Hepatocyte (in vitro differentiated cells): Measurements from ENCODE around the gene COMT. TPM values are rescaled to one million over a fixed set of nuclear protein-coding genes. Genes with fewer than 3 reads are reported as not detected.

Experiments used
- DNase-seq: peaks from one replicate; pipeline ENCODE4 v3.0.0-alpha.2; 2016; ENCODE audit warnings: low spot score
- H2AFZ ChIP-seq: fragments of 200-600 bp; sonication (generic); 2 replicates; pipeline ENCODE4 v1.6.0; 2016; ENCODE audit warnings: antibody characterized with exemption, mild to moderate bottlenecking
- H3K27ac ChIP-seq: fragments of 200-600 bp; sonication (generic); 2 replicates; pipeline ENCODE4 v1.5.1; 2016; ENCODE audit warnings: mild to moderate bottlenecking
- H3K27me3 ChIP-seq: fragments of 200-600 bp; sonication (generic); 2 replicates; pipeline ENCODE4 v1.6.1; 2016
- H3K36me3 ChIP-seq: fragments of 200-600 bp; sonication (generic); replicated peaks from 2 replicates; pipeline ENCODE4 v1.5.1; 2016; ENCODE audit warnings: low read depth; ENCODE audit not compliant: insufficient read depth
- H3K4me1 ChIP-seq: fragments of 200-600 bp; sonication (generic); 2 replicates; pipeline ENCODE4 v1.5.1; 2016; ENCODE audit warnings: mild to moderate bottlenecking, moderate library complexity; ENCODE audit not compliant: insufficient read depth
- H3K4me2 ChIP-seq: fragments of 200-600 bp; sonication (generic); 2 replicates; pipeline ENCODE4 v1.6.0; 2016
- H3K4me3 ChIP-seq: fragments of 200-600 bp; sonication (generic); 2 replicates; pipeline ENCODE4 v1.5.1; 2016; ENCODE audit warnings: mild to moderate bottlenecking
- H3K79me2 ChIP-seq: fragments of 200-600 bp; sonication (generic); 2 replicates; pipeline ENCODE4 v1.6.0; 2017; ENCODE audit warnings: mild to moderate bottlenecking
- H3K9me2 ChIP-seq: fragments of 200-600 bp; sonication (generic); replicated peaks from 2 replicates; pipeline ENCODE4 v1.6.0; 2017; ENCODE audit warnings: mild to moderate bottlenecking; ENCODE audit not compliant: insufficient read depth
- H3K9me3 ChIP-seq: fragments of 200-600 bp; sonication (generic); 2 replicates; pipeline ENCODE4 v1.5.1; 2016; ENCODE audit warnings: low read depth, mild to moderate bottlenecking
- H4K20me1 ChIP-seq: fragments of 200-600 bp; sonication (generic); 2 replicates; pipeline ENCODE4 v1.6.0; 2016; ENCODE audit warnings: mild to moderate bottlenecking; ENCODE audit not compliant: insufficient read depth, poor library complexity, severe bottlenecking
- EZH2 ChIP-seq: fragments of 200-600 bp; sonication (generic); IDR thresholded peaks from 2 replicates; pipeline ENCODE4 v1.6.1; 2016; ENCODE audit warnings: antibody characterized with exemption, mild to moderate bottlenecking, borderline replicate concordance
- EZH2phosphoT487 ChIP-seq: fragments of 200-600 bp; sonication (generic); IDR thresholded peaks from one replicate; pipeline ENCODE4 v1.6.1; 2018; ENCODE audit warnings: antibody characterized with exemption, mild to moderate bottlenecking, low read depth, moderate library complexity; ENCODE audit not compliant: unreplicated experiment, severe bottlenecking
- WGBS: methylation state at CpG from one replicate; pipeline ENCODE4 v1.1.6; 2016; ENCODE audit warnings: low lambda C conversion rate; ENCODE audit errors: missing lambda C conversion rate; 5-methylcytosine and 5-hydroxymethylcytosine counted together
- polyA plus RNA-seq: library from polyadenylated mRNA; unstranded; fragments of >200 nt; fragmentation: Nextera tagmentation; extraction: Ambion mirVana; gene quantifications from 2 replicates; pipeline ENCODE4 v1.2.1, GENCODE V29; 2016
- total RNA-seq: library from RNA; depleted of rRNA; stranded (reverse); fragments of >200 nt; gene quantifications from 2 replicates; pipeline ENCODE4 v1.2.3, GENCODE V29; 2014
- TF ChIP-seq, protein P1 (sequence below): fragments of 200-600 bp; sonication (generic); IDR thresholded peaks from 2 replicates; pipeline ENCODE4 v1.5.1; 2016; ENCODE audit warnings: antibody characterized with exemption, mild to moderate bottlenecking; ENCODE audit not compliant: poor library complexity

The COMT gene
- total and polyA plus RNA-seq, 2 experiments from 2014 or later = 74.5 to 153 TPM

GRCh38 chr22:19928207-19928606 is 13.4 kb upstream of the COMT start:
- H3K4me2 ChIP-seq = no peak overlapping the region
- H3K9me2 ChIP-seq = no peaks in the 10 kb centered on the region
- H3K27me3 ChIP-seq = no peaks in the 10 kb centered on the region
- no peak overlapping the region for H3K27ac ChIP-seq
- no peaks in the 10 kb centered on the region for H3K4me1 ChIP-seq
- no peak for DNase-seq
- H3K4me3 ChIP-seq = no peak overlapping the region
- no peaks in the 10 kb centered on the region for H4K20me1 ChIP-seq
- H2AFZ ChIP-seq = no peak overlapping the region
- H3K79me2 ChIP-seq = no peaks in the 10 kb centered on the region
- 90% methylated on average over 11 of the region's 11 CpGs for WGBS
- H3K36me3 ChIP-seq = no peaks in the 10 kb centered on the region
- no peak for TF ChIP-seq EZH2
- no peak for TF ChIP-seq EZH2phosphoT487
- TF ChIP-seq, protein P1, sequence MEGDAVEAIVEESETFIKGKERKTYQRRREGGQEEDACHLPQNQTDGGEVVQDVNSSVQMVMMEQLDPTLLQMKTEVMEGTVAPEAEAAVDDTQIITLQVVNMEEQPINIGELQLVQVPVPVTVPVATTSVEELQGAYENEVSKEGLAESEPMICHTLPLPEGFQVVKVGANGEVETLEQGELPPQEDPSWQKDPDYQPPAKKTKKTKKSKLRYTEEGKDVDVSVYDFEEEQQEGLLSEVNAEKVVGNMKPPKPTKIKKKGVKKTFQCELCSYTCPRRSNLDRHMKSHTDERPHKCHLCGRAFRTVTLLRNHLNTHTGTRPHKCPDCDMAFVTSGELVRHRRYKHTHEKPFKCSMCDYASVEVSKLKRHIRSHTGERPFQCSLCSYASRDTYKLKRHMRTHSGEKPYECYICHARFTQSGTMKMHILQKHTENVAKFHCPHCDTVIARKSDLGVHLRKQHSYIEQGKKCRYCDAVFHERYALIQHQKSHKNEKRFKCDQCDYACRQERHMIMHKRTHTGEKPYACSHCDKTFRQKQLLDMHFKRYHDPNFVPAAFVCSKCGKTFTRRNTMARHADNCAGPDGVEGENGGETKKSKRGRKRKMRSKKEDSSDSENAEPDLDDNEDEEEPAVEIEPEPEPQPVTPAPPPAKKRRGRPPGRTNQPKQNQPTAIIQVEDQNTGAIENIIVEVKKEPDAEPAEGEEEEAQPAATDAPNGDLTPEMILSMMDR = no peak
- no peaks in the 10 kb centered on the region for H3K9me3 ChIP-seq

GRCh38 chr22:19929586-19930550 is 11.7 kb upstream of the COMT start:
- no peaks in the 10 kb centered on the region for H3K79me2 ChIP-seq
- no peaks in the 10 kb centered on the region for H4K20me1 ChIP-seq
- no peaks in the 10 kb centered on the region for H3K9me2 ChIP-seq
- H3K27me3 ChIP-seq = no peaks in the 10 kb centered on the region
- no peaks in the 10 kb centered on the region for H3K4me1 ChIP-seq
- WGBS = 92% methylated on average over 21 of the region's 21 CpGs
- TF ChIP-seq, protein P1 = no peak
- TF ChIP-seq EZH2 (no peak), EZH2phosphoT487 (no peak)
- no peaks in the 10 kb centered on the region for H3K36me3 ChIP-seq
- H3K4me3 ChIP-seq = no peak overlapping the region
- H3K4me2 ChIP-seq = no peak overlapping the region
- no peaks in the 10 kb centered on the region for H3K9me3 ChIP-seq
- no peak overlapping the region for H2AFZ ChIP-seq
- H3K27ac ChIP-seq = no peak overlapping the region
- DNase-seq = no peak

- H3K4me1 ChIP-seq = no peaks in the 10 kb centered on the region
- no peaks in the 10 kb centered on the region for H3K9me3 ChIP-seq
- DNase-seq = no peak
- no peak overlapping the region for H3K4me2 ChIP-seq
- TF ChIP-seq EZH2 = no peak
- TF ChIP-seq EZH2phosphoT487 = no peak
- TF ChIP-seq, protein P1 = no peak
- H4K20me1 ChIP-seq = no peaks in the 10 kb centered on the region
- H2AFZ ChIP-seq = no peak overlapping the region
- no peak overlapping the region for H3K27ac ChIP-seq
- no peaks in the 10 kb centered on the region for H3K79me2 ChIP-seq
- no peaks in the 10 kb centered on the region for H3K36me3 ChIP-seq
- H3K27me3 ChIP-seq = no peaks in the 10 kb centered on the region
- no peaks in the 10 kb centered on the region for H3K9me2 ChIP-seq
- H3K4me3 ChIP-seq = no peak overlapping the region
- WGBS = 86% methylated on average over 21 of the region's 21 CpGs
Measured at GRCh38 chr22:19930551-19931486, 10.8 kb upstream of the COMT start.
